Thymus (tissue), 11 donors: ENCODE measurements around the gene RUVBL2. TPM values are rescaled to one million over a fixed set of nuclear protein-coding genes. Genes with fewer than 3 reads are reported as not detected.

Experiments used
- DNase-seq, 9 donors: peaks; one replicate each; pipeline ENCODE4 v3.0.0-alpha.2; 2013; ENCODE audit warnings: low spot score in 9 of 9, low read depth in 6 of 9, missing footprints in 1 of 9
- H3K27ac ChIP-seq, 2 donors: one replicate each; pipeline ENCODE4 v1.5.1; 2013; ENCODE audit warnings: control low read depth in 1 of 2, low read depth in 1 of 2, low read length in 1 of 2, mild to moderate bottlenecking in 1 of 2, moderate library complexity in 1 of 2
- H3K27me3 ChIP-seq, 2 donors: one replicate each; pipeline ENCODE4 v1.5.1; 2013; ENCODE audit warnings: low read length in 1 of 2; ENCODE audit not compliant: control insufficient read depth in 2 of 2, insufficient read depth in 1 of 2
- H3K36me3 ChIP-seq, 2 donors: one replicate each; pipeline ENCODE4 v1.5.1; 2013; ENCODE audit warnings: low read length in 1 of 2, mild to moderate bottlenecking in 1 of 2, moderate library complexity in 1 of 2; ENCODE audit not compliant: control insufficient read depth in 2 of 2, insufficient read depth in 2 of 2
- H3K4me1 ChIP-seq, 2 donors: one replicate each; pipeline ENCODE4 v1.5.1; 2013; ENCODE audit warnings: low read length in 2 of 2; ENCODE audit not compliant: control insufficient read depth in 2 of 2, insufficient read depth in 2 of 2
- H3K4me3 ChIP-seq, 2 donors: one replicate each; pipeline ENCODE4 v1.5.1; 2013; ENCODE audit warnings: low read length in 2 of 2, control low read depth in 1 of 2, mild to moderate bottlenecking in 1 of 2
- H3K9me3 ChIP-seq, 2 donors: one replicate each; pipeline ENCODE4 v1.5.1; 2013; ENCODE audit warnings: low read length in 1 of 2, mild to moderate bottlenecking in 1 of 2; ENCODE audit not compliant: control insufficient read depth in 2 of 2, insufficient read depth in 1 of 2
- WGBS: extraction: QIAGEN DNeasy Blood & Tissue Kit; methylation state at CpG from one replicate; pipeline ENCODE4 v1.1.7; 2013; 5-methylcytosine and 5-hydroxymethylcytosine counted together
- polyA plus RNA-seq: library from polyadenylated mRNA; stranded (reverse); fragments of 200-250 nt; gene quantifications from one replicate; pipeline ENCODE4 v1.2.3, GENCODE V29; 2013
- total RNA-seq: library from RNA; stranded (reverse); fragments of 120-200 nt; gene quantifications from one replicate; pipeline ENCODE4 v1.2.4, GENCODE V29; 2013
- donor health status: healthy.

The RUVBL2 gene
- total and polyA plus RNA-seq, 2 donors = 52.0 to 107 TPM

DNA sequence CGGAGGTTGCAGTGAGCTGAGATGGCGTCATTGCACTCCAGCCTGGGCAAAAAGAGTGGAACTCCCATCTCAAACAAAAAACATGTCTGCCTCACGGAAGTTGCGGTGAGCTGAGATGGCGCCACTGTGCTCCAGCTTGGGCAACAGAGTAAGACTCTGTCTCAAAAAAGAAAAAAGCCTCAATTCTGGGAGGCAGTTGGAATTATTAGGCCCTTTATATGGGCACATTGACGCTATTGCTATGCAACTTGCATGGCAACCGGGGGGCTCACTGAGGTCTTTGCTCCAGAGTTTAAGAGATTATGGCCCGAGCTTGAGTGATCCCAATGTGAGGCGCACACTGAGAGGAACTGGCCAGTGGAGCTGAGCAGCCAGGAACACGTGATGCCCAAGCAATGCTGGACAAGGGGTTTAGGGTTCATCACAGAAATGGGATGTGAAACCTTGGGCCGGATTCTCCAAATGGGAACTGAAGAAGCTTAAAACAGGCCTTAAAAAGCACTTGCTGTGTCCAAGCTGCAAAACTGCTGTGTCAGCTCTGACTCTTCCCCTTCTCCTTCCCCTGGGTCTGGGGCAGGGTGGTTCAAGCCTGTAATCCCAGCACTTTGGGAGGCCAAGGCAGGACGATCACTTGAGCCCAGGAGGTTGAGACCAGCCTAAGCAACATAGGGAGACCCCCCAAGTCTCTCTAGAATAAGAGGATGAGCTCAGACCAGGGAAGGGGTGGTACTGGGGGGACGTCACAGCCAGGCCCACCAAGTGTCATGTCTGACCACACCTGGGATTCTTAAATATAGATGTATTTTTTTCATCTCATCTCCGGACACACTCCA lies 26.1 kb upstream of the RUVBL2 start:
- Histone ChIP-seq H3K9me3 (peaks cover 0 to 8% of the 10 kb centered on the region in 2 donors), H3K27me3 (no peaks in the 10 kb centered on the region), H3K4me3 (no peak overlapping the region), H3K4me1 (peaks cover 28 to 39% of the 10 kb centered on the region in 2 donors), H3K27ac (peak overlapping the region in 1 of 2 donors; percentile 48), H3K36me3 (peaks cover 34 to 46% of the 10 kb centered on the region in 2 donors)
- WGBS = 94% methylated on average over 14 of the region's 14 CpGs
- DNase-seq = peak in 1 of 9 donors; percentile 41

GRCh38 chr19:48968179-48968661 lies 25.5 kb upstream of the RUVBL2 start:
- WGBS = 90% methylated on average over 4 of the region's 4 CpGs
- DNase-seq = no peak
- H3K4me3 ChIP-seq = no peak overlapping the region

GRCh38 chr19:48968813-48969218 lies 24.9 kb upstream of the RUVBL2 start:
- H3K27me3 ChIP-seq = no peaks in the 10 kb centered on the region
- DNase-seq = no peak
- H3K36me3 ChIP-seq = peaks cover 36 to 49% of the 10 kb centered on the region in 2 donors
- H3K4me1 ChIP-seq = peaks cover 20 to 27% of the 10 kb centered on the region in 2 donors
- WGBS = 96% methylated on average over 15 of the region's 15 CpGs
- peaks cover 0 to 8% of the 10 kb centered on the region in 2 donors for H3K9me3 ChIP-seq
- H3K4me3 ChIP-seq = no peak overlapping the region
- no peak overlapping the region for H3K27ac ChIP-seq

More at GRCh38 chr19:48968179-48968661, 25.5 kb upstream of the RUVBL2 start:
- Histone ChIP-seq H3K4me1 (peaks cover 26 to 32% of the 10 kb centered on the region in 2 donors), H3K36me3 (peaks cover 34 to 46% of the 10 kb centered on the region in 2 donors), H3K27ac (no peak overlapping the region), H3K27me3 (no peaks in the 10 kb centered on the region), H3K9me3 (peaks cover 0 to 8% of the 10 kb centered on the region in 2 donors)

GRCh38 chr19:48969276-48970138 lies 24.2 kb upstream of the RUVBL2 start:
- H3K36me3 ChIP-seq = peaks cover 43 to 55% of the 10 kb centered on the region in 2 donors
- DNase-seq = no peak
- H3K27me3 ChIP-seq = no peaks in the 10 kb centered on the region
- WGBS = 98% methylated on average over 45 of the region's 45 CpGs
- peaks cover 0 to 8% of the 10 kb centered on the region in 2 donors for H3K9me3 ChIP-seq
- no peak overlapping the region for H3K27ac ChIP-seq
- peaks cover 13 to 20% of the 10 kb centered on the region in 2 donors for H3K4me1 ChIP-seq
- H3K4me3 ChIP-seq = no peak overlapping the region

DNA sequence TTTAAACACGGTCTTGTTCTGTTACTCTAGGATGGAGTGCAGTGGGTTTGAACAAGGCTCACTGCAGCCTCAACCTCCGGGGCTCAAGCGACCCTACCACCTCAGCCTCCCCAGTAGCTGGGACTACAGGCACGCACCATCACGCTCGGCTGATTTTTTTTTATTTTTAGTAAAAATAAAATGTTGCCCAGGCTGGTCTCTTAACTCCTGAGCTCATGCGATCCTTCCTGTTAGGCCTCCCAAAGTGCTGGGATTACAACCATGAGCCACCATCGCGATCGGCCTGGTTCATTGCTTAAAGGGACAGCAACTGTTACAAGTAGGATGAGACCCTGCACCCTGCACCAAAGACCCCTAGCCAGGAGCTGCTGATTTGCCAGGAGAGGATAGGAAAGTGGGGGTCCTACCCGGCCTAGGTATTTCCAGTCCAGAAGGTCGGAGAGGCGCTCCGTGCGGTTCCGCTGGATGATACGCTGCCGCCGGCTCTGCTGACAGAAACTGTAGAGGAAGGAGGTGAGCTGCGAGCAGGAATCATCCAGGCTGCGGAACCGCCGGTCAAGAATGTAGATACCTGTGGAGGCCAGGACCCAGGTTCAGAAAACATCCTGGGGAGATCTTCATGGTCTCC lies 23.4 kb upstream of the RUVBL2 start:
- H3K4me3 ChIP-seq = no peak overlapping the region
- peaks cover 45 to 55% of the 10 kb centered on the region in 2 donors for H3K36me3 ChIP-seq
- 96% methylated on average over 23 of the region's 23 CpGs for WGBS
- H3K27me3 ChIP-seq = no peaks in the 10 kb centered on the region
- no peak for DNase-seq
- H3K9me3 ChIP-seq = peaks cover 0 to 8% of the 10 kb centered on the region in 2 donors
- H3K4me1 ChIP-seq = peaks cover 11 to 16% of the 10 kb centered on the region in 2 donors
- H3K27ac ChIP-seq = no peak overlapping the region

- peaks cover 0 to 8% of the 10 kb centered on the region in 2 donors for H3K9me3 ChIP-seq
- DNase-seq = peak in 8 of 9 donors; percentile 73 to 93 (median 86)
- no peaks in the 10 kb centered on the region for H3K27me3 ChIP-seq
- no peak overlapping the region for H3K4me3 ChIP-seq
- peaks cover 9 to 13% of the 10 kb centered on the region in 2 donors for H3K4me1 ChIP-seq
- no peak overlapping the region for H3K27ac ChIP-seq
- 21% methylated on average over 19 of the region's 19 CpGs for WGBS
- H3K36me3 ChIP-seq = peaks cover 45 to 55% of the 10 kb centered on the region in 2 donors
Measured at GRCh38 chr19:48970923-48971395, 22.7 kb upstream of the RUVBL2 start.

- peak in 4 of 9 donors; percentile 60 to 82 (median 64) for DNase-seq
- 92% methylated on average over 13 of the region's 13 CpGs for WGBS
Measured at GRCh38 chr19:48975947-48976847, 17.5 kb upstream of the RUVBL2 start.

DNA sequence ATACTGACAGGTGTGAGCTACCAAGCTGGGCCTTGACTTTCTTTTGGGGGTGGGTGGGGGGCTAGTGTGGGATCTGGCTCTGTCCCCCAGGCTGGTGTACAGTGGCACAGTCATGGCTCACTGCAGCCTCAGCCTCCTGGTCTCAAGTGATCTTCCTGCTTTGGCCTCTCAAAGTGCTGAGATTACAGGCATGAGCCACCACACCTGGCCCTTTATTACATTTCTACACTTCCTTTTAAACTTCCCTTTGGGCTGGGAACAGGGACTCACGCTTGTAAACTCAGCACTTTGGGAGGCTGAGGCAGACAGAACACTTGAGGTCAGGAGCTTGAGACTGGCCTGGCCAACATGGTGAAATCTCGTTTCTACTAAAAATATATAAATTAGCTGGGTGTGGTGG lies 16.6 kb upstream of the RUVBL2 start:
- 76% methylated on average over 2 of the region's 2 CpGs for WGBS
- no peak overlapping the region for H3K27ac ChIP-seq

More at GRCh38 chr19:48975947-48976847, 17.5 kb upstream of the RUVBL2 start:
- Histone ChIP-seq H3K36me3 (peaks cover 20 to 30% of the 10 kb centered on the region in 2 donors), H3K27ac (no peak overlapping the region), H3K9me3 (no peaks in the 10 kb centered on the region), H3K27me3 (no peaks in the 10 kb centered on the region), H3K4me3 (no peak overlapping the region), H3K4me1 (no peaks in the 10 kb centered on the region)

More for the DNA sequence above, 16.6 kb upstream of the RUVBL2 start:
- Histone ChIP-seq H3K4me3 (no peak overlapping the region), H3K36me3 (peaks cover 23 to 39% of the 10 kb centered on the region in 2 donors), H3K9me3 (no peaks in the 10 kb centered on the region), H3K4me1 (no peaks in the 10 kb centered on the region), H3K27me3 (no peaks in the 10 kb centered on the region)
- DNase-seq = no peak
